Testis (tissue), 2 donors: ENCODE results near the gene RECQL5.

Experiments
- CTCF ChIP-seq, 3 experiments: fragments of 450-650 bp in 2 of 3; fragments of 200-600 bp in 1 of 3; sonication (generic) in 1 of 3; IDR thresholded peaks; one replicate each; pipeline ENCODE4 v1.5.1; 2016 to 2019; ENCODE audit warnings: antibody characterized with exemption in 3 of 3, mild to moderate bottlenecking in 2 of 3, moderate library complexity in 1 of 3
- POLR2A ChIP-seq: fragments of 450-650 bp; IDR thresholded peaks from one replicate; pipeline ENCODE4 v1.6.1; 2017; ENCODE audit warnings: antibody characterized with exemption, mild to moderate bottlenecking, moderate library complexity

- TF ChIP-seq CTCF (IDR thresholded peaks at IDR 0.05) (peak in 2 of 3 experiments; percentile 58 to 61), POLR2A (no peak)
Observed at GRCh38 chr17:75633486-75634375, 33.2 kb downstream of the RECQL5 start.
